ENCODE results near the gene AMPD3. TPM values are rescaled to one million over a fixed set of nuclear protein-coding genes. Genes with fewer than 3 reads are reported as not detected.

AMPD3 gene
- total RNA-seq, 1 experiment from 2014 or later, result 12.5 TPM

DNA sequence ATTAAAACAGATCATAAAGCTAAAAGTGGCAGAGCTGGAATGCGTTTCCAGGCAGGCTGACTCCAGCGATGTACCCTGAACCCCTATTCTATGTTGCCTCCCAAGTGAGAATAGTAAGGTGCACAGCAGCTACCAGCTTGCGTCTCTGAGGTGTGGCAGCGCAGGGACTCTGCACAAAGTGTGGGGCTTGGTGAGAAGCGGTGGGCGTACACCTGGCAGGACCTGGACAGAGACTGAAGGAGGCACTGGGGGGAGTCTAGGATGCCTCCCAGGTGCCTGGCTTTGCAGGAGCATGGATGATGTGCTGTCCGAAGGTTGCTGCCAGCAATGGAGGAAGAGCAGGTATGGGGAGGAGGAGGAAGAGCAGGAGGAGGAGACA, 42.9 kb downstream of the AMPD3 start:
- intact Hi-C loops (cut with micrococcal nuclease; ENCODE audit: unreplicated experiment), result no loop called here
- in situ Hi-C loops (cut with HindIII; ENCODE audit: low pct_unique_long_range_greater_than_20kb, low sequenced_read_pairs), result no loop called here
- BruUV-seq (replicated peaks), result no TSS peak
- Histone ChIP-seq H3K36me3 (ENCODE audit: control insufficient read depth, insufficient read depth, low read length) (no peaks in the 10 kb centered on the region), H3K9me3 (ENCODE audit: control insufficient read depth, insufficient read depth, low read depth, low read length) (no peaks in the 10 kb centered on the region), H3K27ac (ENCODE audit: low read length) (no peak overlapping the region), H3K4me1 (ENCODE audit: control insufficient read depth, insufficient read depth, low read length) (no peaks in the 10 kb centered on the region), H3K4me3 (ENCODE audit: low read depth in 2 of 2, low read length in 2 of 2) (no peak overlapping the region), H3K27me3 (ENCODE audit: control insufficient read depth, insufficient read depth, low read length) (no peaks in the 10 kb centered on the region)
- DNase-seq (ENCODE audit: low read depth, low spot score) (no peak), ATAC-seq (no peak; the same call in 1 of the 2 replicates)
- POLR2A ChIA-PET, result interaction anchor here (0.6 kb wide), 1 partner anchor 168 kb away, joined by 3 read pairs; no protein-coding TSS in a partner anchor
- TF ChIP-seq CTCF (IDR thresholded peaks at IDR 0.05) (no peak), TCF7L2 (IDR thresholded peaks at IDR 0.05; ENCODE audit: low read depth, low read length) (no peak), POLR2AphosphoS5 (IDR thresholded peaks at IDR 0.05; ENCODE audit: low read depth, low read length) (no peak), SIN3A (IDR thresholded peaks at IDR 0.05; ENCODE audit: borderline replicate concordance, insufficient read depth, low read depth, low read length) (no peak)
- TF ChIP-seq, protein P1, sequence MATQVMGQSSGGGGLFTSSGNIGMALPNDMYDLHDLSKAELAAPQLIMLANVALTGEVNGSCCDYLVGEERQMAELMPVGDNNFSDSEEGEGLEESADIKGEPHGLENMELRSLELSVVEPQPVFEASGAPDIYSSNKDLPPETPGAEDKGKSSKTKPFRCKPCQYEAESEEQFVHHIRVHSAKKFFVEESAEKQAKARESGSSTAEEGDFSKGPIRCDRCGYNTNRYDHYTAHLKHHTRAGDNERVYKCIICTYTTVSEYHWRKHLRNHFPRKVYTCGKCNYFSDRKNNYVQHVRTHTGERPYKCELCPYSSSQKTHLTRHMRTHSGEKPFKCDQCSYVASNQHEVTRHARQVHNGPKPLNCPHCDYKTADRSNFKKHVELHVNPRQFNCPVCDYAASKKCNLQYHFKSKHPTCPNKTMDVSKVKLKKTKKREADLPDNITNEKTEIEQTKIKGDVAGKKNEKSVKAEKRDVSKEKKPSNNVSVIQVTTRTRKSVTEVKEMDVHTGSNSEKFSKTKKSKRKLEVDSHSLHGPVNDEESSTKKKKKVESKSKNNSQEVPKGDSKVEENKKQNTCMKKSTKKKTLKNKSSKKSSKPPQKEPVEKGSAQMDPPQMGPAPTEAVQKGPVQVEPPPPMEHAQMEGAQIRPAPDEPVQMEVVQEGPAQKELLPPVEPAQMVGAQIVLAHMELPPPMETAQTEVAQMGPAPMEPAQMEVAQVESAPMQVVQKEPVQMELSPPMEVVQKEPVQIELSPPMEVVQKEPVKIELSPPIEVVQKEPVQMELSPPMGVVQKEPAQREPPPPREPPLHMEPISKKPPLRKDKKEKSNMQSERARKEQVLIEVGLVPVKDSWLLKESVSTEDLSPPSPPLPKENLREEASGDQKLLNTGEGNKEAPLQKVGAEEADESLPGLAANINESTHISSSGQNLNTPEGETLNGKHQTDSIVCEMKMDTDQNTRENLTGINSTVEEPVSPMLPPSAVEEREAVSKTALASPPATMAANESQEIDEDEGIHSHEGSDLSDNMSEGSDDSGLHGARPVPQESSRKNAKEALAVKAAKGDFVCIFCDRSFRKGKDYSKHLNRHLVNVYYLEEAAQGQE (IDR thresholded peaks at IDR 0.05; ENCODE audit: insufficient read depth in 1 of 2, low read depth in 2 of 2, low read length in 1 of 2), result no peak
- CTCF ChIA-PET, result no interaction called here

GRCh38 chr11:10498426-10499250, 43.6 kb downstream of the AMPD3 start:
- CTCF ChIA-PET, result no interaction called here
- Histone ChIP-seq H3K36me3 (ENCODE audit: control insufficient read depth, insufficient read depth, low read length) (no peaks in the 10 kb centered on the region), H3K4me1 (ENCODE audit: control insufficient read depth, insufficient read depth, low read length) (no peaks in the 10 kb centered on the region), H3K9me3 (ENCODE audit: control insufficient read depth, insufficient read depth, low read depth, low read length) (no peaks in the 10 kb centered on the region), H3K27me3 (ENCODE audit: control insufficient read depth, insufficient read depth, low read length) (no peaks in the 10 kb centered on the region), H3K27ac (ENCODE audit: low read length) (no peak overlapping the region), H3K4me3 (ENCODE audit: low read depth in 2 of 2, low read length in 2 of 2) (no peak overlapping the region)
- no peak for DNase-seq (ENCODE audit: low read depth, low spot score)
- no peak; the same call in 1 of the 2 replicates for ATAC-seq
- BruUV-seq (replicated peaks), result no TSS peak
- POLR2A ChIA-PET, result no interaction called here
- TF ChIP-seq POLR2AphosphoS5 (IDR thresholded peaks at IDR 0.05; ENCODE audit: low read depth, low read length) (no peak), SIN3A (IDR thresholded peaks at IDR 0.05; ENCODE audit: borderline replicate concordance, insufficient read depth, low read depth, low read length) (no peak)
- TF ChIP-seq, protein P1 (IDR thresholded peaks at IDR 0.05; ENCODE audit: insufficient read depth in 1 of 2, low read depth in 2 of 2, low read length in 1 of 2), result no peak
- in situ Hi-C loops (cut with HindIII; ENCODE audit: low pct_unique_long_range_greater_than_20kb, low sequenced_read_pairs), result no loop called here
- intact Hi-C loops (cut with micrococcal nuclease; ENCODE audit: unreplicated experiment), result no loop called here

Data from Panc1 (cell line).